Fibroblast of skin of left quadriceps (primary cell): ENCODE measurements around the gene LARGE2.

Experiments used
- DNase-seq, 2 experiments: peaks; one replicate each; pipeline ENCODE4 v3.0.0-alpha.2; 2013; ENCODE audit warnings: low read depth in 2 of 2

LARGE2 gene

DNA sequence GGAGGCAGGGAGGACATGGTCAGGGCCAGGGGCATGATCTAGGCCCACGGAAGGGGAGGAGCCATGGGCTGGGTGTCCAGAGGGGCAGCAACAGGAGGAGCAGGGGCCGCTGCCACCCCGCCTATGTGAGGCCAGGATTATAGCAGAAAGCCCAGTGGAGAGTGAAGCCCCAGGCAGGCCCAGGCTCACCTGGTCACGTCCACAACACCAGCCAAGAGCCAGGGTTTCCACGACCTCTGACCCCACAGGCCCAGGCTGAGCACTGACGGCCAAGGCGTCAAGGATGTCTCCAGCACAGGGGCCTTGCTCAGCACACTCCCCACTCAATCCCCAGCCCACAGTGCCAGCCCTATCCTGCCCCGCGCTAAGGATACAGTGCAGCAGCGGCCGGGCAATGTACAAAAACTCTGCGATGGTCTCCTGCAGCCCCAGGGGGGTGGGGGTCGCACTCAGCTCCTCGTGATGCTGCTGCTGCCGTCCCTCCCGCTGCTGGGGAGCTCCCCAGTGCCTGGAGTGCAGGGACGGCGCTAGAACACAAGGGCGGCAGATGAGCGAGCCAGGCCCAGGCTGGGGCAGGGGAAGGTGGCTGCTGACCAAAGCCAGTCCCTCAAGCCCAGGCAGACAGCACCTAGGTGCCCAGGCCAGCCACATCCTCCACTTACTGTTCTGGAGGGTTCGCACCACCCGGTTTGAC lies 8.4 kb upstream of the LARGE2 start:
- DNase-seq, result no peak

DNA sequence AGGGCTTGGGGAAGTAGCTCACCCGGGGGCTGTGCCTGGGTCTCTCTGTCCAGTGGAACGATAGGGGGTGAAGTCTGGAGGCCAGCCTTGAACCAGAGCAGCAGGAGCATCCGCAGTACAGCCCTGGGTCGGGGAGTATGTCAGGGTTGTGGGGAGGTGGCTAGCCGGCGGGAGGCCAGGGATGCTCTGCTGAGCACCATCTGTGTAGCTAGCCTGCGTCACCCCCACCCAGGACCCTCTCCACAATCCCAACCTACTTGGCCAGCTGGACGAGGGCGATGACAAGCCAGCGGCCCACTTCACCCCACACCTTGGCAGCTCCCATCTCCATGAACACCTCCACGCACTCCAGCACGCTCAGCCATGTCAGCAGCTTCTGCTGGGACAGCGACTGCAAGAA lies 7.0 kb upstream of the LARGE2 start:
- no peak for DNase-seq

DNA sequence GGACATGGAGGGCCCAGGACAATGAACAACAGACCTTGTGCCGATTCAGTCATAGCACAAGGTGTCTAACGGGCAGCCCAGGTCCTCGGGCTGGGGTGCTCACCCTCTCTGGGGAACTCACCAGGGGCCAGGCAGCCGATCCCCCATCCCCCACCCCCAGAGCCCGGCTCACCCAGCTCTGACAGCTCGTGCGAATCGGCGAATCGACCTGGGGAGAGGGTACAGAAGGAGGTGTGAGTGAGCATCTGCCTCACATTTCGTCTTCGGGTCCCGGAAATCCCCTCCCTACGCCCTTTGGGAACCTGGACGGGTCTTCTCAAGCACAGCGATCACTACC lies 5.2 kb upstream of the LARGE2 start:
- no peak for DNase-seq

DNA sequence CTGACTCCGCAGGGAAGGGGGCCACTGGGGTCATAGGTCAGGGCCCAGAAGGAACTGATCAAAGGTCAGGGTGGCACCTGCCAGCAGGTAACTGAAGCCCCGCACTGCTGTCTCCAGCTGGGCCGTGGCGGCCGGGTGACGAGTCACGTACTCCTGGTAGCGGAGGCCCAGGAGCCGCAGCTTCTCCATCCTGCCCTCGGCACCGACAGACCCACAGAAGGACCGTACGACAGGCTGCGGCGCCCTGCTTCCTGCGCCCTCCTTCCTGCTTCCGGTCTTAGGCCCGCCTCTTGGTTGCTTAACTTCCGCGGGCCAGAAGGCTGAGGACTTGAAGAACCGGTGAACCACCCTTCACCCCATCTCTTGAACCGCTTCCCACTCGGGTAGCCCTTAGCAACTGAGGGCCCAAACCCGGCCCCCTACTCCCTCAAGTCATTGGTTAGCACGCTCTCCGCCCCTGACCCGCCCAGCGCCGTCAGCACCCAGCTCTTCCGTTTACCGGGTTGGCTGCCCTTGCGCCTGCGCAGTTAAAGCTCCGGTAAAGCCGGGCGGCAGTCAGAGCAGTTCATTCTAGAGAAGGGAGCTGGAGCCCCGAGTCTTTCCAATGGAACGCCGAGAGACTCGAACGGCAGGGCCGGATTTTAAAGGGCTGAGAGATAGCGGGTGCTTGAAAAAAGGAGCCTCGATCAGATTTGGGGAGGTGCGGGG lies 4.7 kb upstream of the LARGE2 start, which contains the start of gene PEX16:
Gene PEX16, minus strand, starts transcription at position 255 of the 708 bp plus-strand sequence. Its CDS starts 66 bp downstream, at position 189.
- peak; percentile 99 for DNase-seq

DNA sequence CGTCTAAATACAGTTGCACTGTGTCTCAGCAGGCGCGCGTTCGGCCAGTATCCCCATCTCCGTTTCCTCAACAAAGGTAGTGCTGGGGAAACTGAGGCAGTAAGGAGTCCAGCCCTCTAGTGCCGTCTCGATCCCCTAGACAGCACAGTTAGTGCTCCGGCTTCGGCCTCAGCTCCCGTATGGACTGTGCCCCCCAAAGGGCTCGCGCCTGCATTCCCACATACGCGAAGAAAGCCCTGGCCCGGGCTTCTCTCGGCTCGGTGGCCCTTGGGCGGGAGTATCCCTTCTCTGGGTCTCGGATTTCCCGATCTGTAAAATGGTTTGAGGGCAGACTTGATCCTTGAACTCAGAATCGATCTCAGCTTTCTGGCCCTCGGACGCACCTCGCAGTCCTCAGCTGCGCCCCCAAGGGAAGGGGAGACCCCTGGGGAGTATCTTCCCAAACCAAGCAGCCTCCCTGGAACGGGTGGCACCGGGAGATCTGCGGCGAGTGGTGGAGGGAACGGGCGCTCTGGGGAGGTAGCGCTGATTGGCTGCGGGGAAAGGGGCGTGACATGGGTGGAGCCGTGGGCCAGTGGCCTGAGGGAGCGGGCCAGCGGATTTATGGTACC lies 4.0 kb upstream of the LARGE2 start:
- DNase-seq, result peak; percentile 27 to 34

DNA sequence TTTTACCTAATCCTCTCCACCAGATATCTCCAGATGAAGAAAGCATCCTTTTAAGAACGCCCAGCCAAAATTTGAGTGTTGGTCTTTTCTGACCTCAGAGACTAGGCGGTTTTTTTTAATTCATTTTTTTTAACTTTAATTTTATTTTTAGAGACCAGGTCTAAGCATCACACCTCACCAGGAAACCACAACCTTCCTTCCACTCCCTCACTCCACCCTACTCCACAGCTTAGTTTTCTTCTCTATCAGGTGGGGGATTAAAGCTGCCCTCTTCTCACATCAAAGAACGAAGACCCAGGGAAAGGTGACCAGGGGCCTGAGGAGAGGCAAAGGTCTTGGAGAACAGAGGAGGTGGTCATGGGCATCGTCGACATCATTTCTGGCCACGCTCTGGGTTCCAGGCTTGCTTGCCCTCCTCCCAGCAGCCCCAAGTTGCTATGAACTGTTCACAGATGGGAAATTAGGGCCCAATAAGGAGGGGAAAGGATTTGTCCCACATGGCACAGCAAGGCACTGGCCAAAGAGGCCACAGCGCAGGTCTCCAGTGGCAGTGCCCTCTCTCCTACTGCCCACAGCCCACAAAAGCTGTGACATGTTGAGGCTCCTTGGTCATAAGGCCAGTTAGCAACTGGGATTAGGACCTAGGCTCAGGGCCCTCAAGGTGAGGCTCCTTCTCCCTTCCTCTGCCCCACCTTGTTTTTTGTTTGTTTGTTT lies 3.3 kb upstream of the LARGE2 start:
- DNase-seq, result no peak

DNA sequence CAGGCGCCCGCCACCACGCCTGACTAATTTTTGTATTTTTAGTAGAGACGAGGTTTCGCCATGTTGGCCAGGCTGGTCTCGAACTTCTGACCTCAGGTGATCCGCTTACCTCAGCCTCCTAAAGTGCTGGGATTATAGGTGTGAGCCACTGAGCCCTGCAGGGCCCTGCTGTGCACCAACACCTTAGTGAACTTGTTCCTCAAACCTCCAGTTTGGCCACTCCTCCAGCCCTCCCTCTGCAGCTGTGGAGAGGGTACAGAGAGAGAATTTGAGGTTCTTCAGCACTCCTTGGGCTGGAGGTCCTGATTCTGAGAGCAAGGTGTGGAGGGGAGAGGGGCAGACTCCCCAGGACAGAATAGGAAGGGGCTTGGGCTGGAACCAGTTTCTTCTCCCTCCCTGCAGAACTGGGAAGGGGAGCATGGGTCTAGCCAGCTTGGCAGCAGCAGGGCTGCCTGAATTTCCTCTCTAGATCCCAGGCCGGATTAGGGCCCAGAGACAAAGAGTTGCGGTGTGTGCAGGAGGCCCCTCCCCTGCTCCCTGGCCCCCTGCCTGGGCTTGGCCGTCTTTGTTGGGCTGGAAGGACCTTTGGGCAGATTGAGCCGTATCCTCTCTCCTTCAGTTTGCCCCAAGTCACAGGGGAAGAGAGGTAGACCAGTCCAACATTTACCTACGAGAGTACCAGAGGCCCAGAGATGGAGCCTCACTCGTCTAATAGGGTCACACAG lies 2.5 kb upstream of the LARGE2 start:
- no peak for DNase-seq

DNA sequence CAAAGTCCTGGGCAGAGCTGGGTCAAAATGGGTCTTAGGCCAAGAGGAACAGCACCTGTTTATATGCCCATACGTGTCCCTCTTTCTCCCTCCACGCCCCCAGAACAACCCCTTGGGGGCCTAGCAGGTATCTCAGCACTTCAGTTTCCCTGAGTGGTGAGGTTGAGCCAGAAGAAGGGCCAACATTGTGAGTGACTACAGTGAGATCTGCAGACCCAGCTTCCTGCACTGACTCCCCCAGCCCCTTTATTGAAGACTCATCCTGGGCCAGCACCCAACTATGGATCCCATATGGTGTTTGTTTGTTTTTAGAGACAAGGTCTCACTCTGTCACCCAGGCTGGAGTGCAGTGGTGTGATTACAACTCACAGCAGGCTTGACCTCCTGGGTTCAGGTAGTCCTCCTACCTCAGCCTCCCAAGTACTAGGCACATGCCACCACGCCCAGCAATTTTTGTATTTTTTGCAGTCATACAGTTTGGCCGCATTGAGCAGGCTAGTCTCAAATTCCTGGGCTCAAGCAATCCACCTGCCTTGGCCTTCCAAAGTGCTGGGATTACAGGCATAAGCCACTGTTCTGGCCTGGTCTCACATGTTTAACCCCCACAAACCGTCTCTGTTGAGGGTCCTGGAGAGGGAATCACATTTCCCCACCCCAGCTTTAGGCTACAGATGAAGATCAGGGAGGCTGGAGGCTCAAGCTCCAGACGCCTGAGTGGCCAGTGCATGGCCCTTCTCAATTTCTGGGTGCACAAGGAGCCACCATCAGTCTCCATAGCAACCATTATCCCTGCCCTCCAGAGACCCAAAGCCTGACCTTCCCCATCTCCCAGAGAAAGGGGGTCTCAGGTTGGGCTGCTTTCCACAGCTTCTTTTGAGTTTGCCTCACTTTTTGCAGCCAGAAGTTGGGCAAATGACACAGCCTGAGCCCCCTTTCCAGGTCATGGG lies 1.7 kb upstream of the LARGE2 start:
- DNase-seq, result no peak

DNA sequence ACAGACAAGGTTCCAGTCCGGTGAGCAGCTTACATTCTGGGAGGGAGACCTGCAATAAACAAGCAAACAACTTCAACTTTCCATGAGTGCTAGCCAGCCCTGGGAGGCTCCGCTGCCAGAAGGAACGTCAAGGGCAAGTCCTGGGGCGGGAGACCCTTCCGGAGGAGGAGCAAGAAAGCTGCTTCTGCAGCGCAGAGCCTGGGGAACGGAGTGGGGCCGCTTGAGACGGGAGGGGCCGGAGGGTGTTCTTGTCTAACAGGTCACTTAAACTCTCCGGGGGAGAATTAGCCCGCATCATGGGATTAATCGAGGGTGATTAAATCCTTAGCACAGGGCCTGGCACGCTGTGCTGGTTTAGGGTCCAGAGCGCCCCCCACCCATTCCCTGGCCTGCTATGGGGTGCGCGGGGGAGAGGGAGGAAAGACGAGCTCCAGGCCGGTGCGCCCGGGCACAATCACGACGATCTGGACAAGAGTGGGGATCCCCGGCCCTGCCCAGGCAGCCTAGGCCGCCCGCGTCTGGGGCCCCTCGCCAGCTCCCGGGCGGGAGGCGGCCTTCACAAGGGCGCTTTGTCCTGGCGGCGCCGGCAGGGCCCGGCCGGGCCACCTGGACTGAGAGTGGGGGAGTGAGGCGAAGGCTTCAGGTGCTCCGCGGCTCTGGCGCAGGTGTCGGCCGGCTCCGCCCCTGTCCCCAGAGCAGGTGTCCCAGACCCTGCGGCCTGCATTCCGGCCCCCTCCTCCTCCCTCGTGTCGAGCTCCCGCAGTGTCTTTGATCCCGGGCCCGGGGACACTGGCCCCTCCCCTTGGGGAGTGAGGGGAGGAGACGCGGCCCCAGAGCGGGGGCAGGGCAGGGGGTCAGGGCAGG lies 663 bp upstream of the LARGE2 start:
- no peak for DNase-seq

DNA sequence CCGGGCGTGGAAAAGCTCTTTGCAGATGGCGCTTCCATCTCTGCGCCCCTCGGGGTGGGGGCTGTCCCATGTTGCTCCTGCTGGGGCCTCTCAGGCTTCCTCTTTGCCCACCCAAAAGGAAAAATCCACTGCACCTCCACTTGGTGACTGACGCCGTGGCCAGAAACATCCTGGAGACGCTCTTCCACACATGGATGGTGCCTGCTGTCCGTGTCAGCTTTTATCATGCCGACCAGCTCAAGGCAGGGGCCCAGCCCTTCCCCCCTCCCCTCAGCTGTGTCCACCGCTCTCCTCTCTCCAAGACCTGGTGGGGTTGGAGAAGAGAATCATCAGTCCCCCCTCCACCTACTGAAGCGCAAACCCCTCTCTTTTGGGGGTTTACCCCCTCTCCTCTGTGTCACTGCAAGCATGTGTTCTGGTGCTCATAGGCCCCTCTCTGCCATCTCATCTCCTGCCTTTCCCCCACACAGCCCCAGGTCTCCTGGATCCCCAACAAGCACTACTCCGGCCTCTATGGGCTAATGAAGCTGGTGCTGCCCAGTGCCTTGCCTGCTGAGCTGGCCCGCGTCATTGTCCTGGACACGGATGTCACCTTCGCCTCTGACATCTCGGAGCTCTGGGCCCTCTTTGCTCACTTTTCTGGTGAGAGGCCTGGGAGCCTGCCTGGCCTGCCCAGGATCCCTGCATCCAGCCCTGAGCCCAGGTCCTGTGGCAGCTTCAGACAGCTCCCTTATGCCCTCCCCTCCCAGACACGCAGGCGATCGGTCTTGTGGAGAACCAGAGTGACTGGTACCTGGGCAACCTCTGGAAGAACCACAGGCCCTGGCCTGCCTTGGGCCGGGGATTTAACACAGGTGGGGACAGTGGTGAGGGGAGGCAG lies 1.8 kb downstream of the LARGE2 start:
- DNase-seq, result no peak

DNA sequence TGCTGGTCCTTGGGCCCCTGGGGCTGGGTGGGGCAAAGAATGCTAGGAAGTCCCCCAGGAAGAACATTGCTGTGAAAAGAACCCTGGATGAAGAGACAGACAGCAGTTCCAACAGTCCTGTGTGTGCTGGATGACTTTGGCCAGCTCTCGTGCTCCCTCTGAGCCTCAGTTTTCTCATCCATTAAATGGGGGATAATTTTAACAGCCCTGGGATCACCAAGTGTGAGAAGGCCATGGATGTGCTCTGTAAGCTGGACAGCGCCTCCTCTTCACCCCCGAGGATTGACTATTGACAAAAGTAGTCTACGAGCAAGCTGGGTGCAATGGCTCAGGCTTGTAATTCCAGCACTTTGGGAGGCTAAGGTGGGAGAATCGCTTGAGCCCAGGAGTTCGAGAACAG lies 2.5 kb downstream of the LARGE2 start:
- DNase-seq, result no peak

DNA sequence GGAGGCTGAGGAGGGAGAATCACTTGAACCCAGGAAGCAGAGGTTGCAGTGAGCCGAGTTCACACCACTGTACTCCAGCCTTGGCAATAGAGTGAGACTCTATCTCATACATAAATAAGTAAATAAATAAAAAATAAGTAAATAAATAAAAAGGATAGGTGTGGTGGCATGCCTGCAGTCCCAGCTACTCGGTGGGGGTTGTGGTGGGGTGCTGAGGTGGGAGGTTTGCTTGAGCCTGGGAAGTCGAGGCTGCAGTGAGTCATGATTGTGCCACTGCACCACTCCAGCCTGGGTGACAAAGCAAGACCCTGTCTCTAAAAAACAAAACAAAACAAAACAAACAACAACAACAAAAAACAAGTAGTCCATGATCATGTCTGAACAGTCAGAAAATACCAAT lies 3.1 kb downstream of the LARGE2 start:
- DNase-seq, result no peak

DNA sequence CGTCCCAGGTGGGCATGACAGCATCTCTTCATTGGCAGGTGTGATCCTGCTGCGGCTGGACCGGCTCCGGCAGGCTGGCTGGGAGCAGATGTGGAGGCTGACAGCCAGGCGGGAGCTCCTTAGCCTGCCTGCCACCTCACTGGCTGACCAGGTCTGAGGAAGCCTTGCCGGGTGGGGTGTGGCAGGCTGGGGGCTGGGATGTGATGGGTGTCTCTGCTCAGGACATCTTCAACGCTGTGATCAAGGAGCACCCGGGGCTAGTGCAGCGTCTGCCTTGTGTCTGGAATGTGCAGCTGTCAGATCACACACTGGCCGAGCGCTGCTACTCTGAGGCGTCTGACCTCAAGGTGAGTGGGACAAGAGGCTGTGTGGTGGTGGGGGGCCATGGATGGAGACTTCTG lies 3.5 kb downstream of the LARGE2 start:
- DNase-seq, result no peak

DNA sequence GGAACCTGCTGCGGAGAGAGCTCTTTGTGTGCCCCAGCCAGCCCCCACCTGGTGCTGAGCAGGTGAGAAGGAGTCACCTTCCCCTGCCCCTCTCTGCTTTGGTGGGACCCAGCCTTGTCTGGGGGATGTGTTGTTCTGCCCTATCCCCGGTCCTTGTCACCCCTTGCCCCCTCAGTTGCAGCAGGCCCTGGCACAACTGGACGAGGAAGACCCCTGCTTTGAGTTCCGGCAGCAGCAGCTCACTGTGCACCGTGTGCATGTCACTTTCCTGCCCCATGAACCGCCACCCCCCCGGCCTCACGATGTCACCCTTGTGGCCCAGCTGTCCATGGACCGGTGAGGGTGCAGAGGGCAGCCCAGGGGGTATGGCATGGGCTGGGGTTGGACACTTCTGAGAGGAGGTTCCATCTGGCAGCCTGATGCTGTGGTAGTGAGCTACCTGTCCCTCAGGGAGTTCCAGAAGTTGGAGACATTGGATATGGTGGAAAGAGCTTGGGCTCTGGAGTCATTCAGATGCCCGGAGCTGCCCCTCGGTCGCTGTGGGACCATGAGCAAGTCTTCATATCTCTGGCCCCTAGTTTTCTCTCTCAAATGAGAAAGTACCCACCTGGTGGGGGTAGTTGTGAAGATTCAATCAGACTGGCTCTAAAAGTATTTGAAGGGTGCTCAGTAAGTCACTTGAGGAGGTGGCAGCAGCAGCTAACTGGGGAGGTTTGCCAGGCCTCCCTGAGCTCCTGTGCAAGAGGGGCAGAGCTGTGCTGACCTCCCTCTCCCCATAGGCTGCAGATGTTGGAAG lies 4.3 kb downstream of the LARGE2 start:
- no peak for DNase-seq

DNA sequence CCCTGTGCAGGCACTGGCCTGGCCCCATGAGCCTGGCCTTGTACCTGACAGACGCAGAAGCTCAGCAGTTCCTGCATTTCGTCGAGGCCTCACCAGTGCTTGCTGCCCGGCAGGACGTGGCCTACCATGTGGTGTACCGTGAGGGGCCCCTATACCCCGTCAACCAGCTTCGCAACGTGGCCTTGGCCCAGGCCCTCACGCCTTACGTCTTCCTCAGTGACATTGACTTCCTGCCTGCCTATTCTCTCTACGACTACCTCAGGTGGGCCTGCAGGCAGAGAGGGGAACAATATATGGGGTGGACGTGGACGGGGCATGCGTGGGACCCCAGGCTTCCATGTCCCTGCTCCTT lies 4.9 kb downstream of the LARGE2 start:
- no peak for DNase-seq

DNA sequence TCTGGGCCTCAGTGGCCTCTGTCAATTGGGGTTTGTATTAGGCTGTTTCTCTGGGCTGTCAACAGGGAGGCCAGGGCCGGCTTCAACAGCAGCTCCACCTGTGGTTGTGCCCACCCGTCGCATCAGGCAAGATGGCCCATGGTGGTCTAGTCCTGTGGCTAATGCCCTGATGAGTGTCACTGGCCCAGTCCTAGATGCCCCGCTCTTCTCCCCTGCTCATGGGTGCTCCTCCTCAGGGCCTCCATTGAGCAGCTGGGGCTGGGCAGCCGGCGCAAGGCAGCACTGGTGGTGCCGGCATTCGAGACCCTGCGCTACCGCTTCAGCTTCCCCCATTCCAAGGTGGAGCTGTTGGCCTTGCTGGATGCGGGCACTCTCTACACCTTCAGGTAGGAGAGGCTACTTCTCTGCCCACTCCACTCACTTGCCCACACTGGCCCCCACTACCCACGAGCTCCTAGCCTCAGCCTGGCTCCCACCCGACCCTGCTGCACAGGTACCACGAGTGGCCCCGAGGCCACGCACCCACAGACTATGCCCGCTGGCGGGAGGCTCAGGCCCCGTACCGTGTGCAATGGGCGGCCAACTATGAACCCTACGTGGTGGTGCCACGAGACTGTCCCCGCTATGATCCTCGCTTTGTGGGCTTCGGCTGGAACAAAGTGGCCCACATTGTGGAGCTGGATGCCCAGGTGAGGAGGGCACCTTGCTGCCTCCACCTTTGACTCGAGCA lies 5.4 kb downstream of the LARGE2 start:
- DNase-seq, result no peak

DNA sequence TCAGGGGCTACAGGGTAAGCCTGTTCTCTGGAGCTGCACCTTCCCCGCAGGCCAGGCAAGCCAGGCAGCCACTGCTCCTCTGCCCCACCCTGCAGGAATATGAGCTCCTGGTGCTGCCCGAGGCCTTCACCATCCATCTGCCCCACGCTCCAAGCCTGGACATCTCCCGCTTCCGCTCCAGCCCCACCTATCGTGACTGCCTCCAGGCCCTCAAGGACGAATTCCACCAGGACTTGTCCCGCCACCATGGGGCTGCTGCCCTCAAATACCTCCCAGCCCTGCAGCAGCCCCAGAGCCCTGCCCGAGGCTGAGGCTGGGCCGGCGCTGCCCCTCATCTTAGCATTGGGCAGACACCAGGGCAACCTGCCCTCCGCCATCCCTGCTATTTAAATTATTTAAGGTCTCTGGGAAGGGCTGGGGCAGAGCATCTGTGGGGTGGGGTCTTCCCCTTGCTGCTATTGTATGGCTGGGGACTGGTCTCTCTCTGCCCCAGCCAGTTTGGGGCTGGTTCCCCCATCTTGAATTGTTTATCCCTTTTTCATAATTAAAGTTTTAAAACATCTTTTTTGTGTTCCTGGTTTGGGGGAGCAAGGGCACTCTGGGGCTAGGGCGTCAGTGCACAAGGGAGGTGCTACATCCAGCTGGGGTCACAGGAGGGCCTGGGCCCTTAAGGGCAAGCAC lies 6.2 kb downstream of the LARGE2 start:
- no peak for DNase-seq
